Activated B cell treated with CpG ODN at 0.5 μM for 24 hours (primary cell): ENCODE results near the gene TMEM69. TPM values are rescaled to one million over a fixed set of nuclear protein-coding genes. Genes with fewer than 3 reads are reported as not detected.

Experiments used
- ATAC-seq: fragments of 200-7000 bp; cut with Tn5 transposase; one replicate; pipeline ENCODE4 v1.10.0; 2021; ENCODE audit warnings: low read depth, mild to moderate bottlenecking, moderate library complexity
- CTCF ChIA-PET: fragments of 350-600 bp; sonication (Branson Sonifier 250); formaldehyde crosslinking; loops from one replicate; lab custom pipeline; 2021; ENCODE audit warnings: antibody characterized with exemption; lab: Charles Lee
- POLR2A ChIA-PET: fragments of 350-600 bp; sonication (Branson Sonifier 250); formaldehyde crosslinking; loops from one replicate; lab custom pipeline; 2021; ENCODE audit warnings: antibody characterized with exemption; lab: Charles Lee
- DNase-seq: peaks from one replicate; pipeline ENCODE4 v3.0.0; 2022
- H3K27ac Mint-ChIP-seq: one replicate; pipeline ENCODE4 v1.8.0; 2020; ENCODE audit warnings: mixed read lengths
- H3K27me3 Mint-ChIP-seq: one replicate; pipeline ENCODE4 v1.8.0; 2021; ENCODE audit warnings: mixed read lengths
- H3K36me3 Mint-ChIP-seq: one replicate; pipeline ENCODE4 v1.8.0; 2021; ENCODE audit warnings: low read depth, mixed read lengths
- H3K4me1 Mint-ChIP-seq: one replicate; pipeline ENCODE4 v1.8.0; 2021; ENCODE audit warnings: mixed read lengths
- H3K4me3 Mint-ChIP-seq: one replicate; pipeline ENCODE4 v1.8.0; 2020; ENCODE audit warnings: mild to moderate bottlenecking, mixed read lengths
- H3K9me3 Mint-ChIP-seq: one replicate; pipeline ENCODE4 v1.8.0; 2020; ENCODE audit warnings: mixed read lengths
- CTCF ChIP-seq: fragments of 200-600 bp; IDR thresholded peaks from one replicate; pipeline ENCODE4 v1.8.0; 2022; ENCODE audit warnings: antibody characterized with exemption, mild to moderate bottlenecking
- intact Hi-C: fragments of 100-400 bp; cut with micrococcal nuclease; formaldehyde crosslinking; loops from one replicate; pipeline ENCODE4 v1.15.1; 2024
- total RNA-seq: library from RNA; stranded (reverse); gene quantifications from 2 replicates; pipeline ENCODE4 v1.2.3, GENCODE V29; 2022

TMEM69 gene
- total RNA-seq, 1 donor from 2014 or later: 26.6 TPM

- intact Hi-C loops: no loop called here
- ATAC-seq: no peak
- TF ChIP-seq CTCF: no peak
- DNase-seq: no peak
- no peaks in the 10 kb centered on the region for H3K9me3 Mint-ChIP-seq
- H3K4me1 Mint-ChIP-seq: peaks cover 27% of the 10 kb centered on the region
- ChIA-PET POLR2A (interaction anchor here (0.5 to 0.6 kb wide), 2 partner anchors 54 to 100 kb away, joined by 3 to 7 read pairs; no protein-coding TSS in a partner anchor), CTCF (no interaction called here)
- H3K27me3 Mint-ChIP-seq: no peaks in the 10 kb centered on the region
- peaks cover 62% of the 10 kb centered on the region for H3K36me3 Mint-ChIP-seq
- no peak overlapping the region for H3K4me3 Mint-ChIP-seq
- H3K27ac Mint-ChIP-seq: no peak overlapping the region
These were observed 40.5 kb upstream of the TMEM69 start for GRCh38 chr1:45647248-45648021.

GRCh38 chr1:45654540-45655280 lies 33.3 kb upstream of the TMEM69 start:
- CTCF ChIA-PET: no interaction called here
- H3K36me3 Mint-ChIP-seq: peaks cover 89% of the 10 kb centered on the region
- no peaks in the 10 kb centered on the region for H3K27me3 Mint-ChIP-seq
- no peak for ATAC-seq
- no peak for TF ChIP-seq CTCF
- H3K9me3 Mint-ChIP-seq: no peaks in the 10 kb centered on the region
- intact Hi-C loops: no loop called here
- no peak overlapping the region for H3K27ac Mint-ChIP-seq
- H3K4me1 Mint-ChIP-seq: no peaks in the 10 kb centered on the region
- no peak for DNase-seq
- POLR2A ChIA-PET: no interaction called here
- H3K4me3 Mint-ChIP-seq: no peak overlapping the region

- TF ChIP-seq CTCF: no peak
- no peaks in the 10 kb centered on the region for H3K4me1 Mint-ChIP-seq
- H3K27ac Mint-ChIP-seq: no peak overlapping the region
- ChIA-PET POLR2A (interaction anchor here (0.6 to 0.7 kb wide), 3 partner anchors 298 to 525 kb away, joined by 3 to 5 read pairs (median 4); no protein-coding TSS in a partner anchor), CTCF (no interaction called here)
- intact Hi-C loops: no loop called here
- H3K36me3 Mint-ChIP-seq: peaks cover 83% of the 10 kb centered on the region
- no peaks in the 10 kb centered on the region for H3K27me3 Mint-ChIP-seq
- no peak overlapping the region for H3K4me3 Mint-ChIP-seq
- DNase-seq: no peak
- H3K9me3 Mint-ChIP-seq: no peaks in the 10 kb centered on the region
- no peak for ATAC-seq
These were observed 31.3 kb upstream of the TMEM69 start for GRCh38 chr1:45656573-45657226.

GRCh38 chr1:45658171-45658570 lies 29.8 kb upstream of the TMEM69 start:
- CTCF ChIA-PET: no interaction called here
- H3K27ac Mint-ChIP-seq: no peak overlapping the region
- intact Hi-C loops: no loop called here
- H3K4me3 Mint-ChIP-seq: no peak overlapping the region
- peaks cover 2% of the 10 kb centered on the region for H3K4me1 Mint-ChIP-seq
- DNase-seq (no peak), ATAC-seq (no peak)
- no peaks in the 10 kb centered on the region for H3K27me3 Mint-ChIP-seq
- TF ChIP-seq CTCF: no peak
- POLR2A ChIA-PET: interaction anchor here (0.6 kb wide), 1 partner anchor 89 kb away, joined by 4 read pairs; no protein-coding TSS in a partner anchor
- H3K9me3 Mint-ChIP-seq: no peaks in the 10 kb centered on the region
- peaks cover 76% of the 10 kb centered on the region for H3K36me3 Mint-ChIP-seq

GRCh38 chr1:45659222-45659621 lies 28.8 kb upstream of the TMEM69 start:
- H3K9me3 Mint-ChIP-seq: no peaks in the 10 kb centered on the region
- ATAC-seq (no peak), DNase-seq (no peak)
- TF ChIP-seq CTCF: no peak
- H3K27me3 Mint-ChIP-seq: no peaks in the 10 kb centered on the region
- H3K4me1 Mint-ChIP-seq: peaks cover 5% of the 10 kb centered on the region
- H3K36me3 Mint-ChIP-seq: peaks cover 77% of the 10 kb centered on the region
- H3K4me3 Mint-ChIP-seq: no peak overlapping the region
- H3K27ac Mint-ChIP-seq: no peak overlapping the region
- intact Hi-C loops: no loop called here
- POLR2A ChIA-PET: no interaction called here
- CTCF ChIA-PET: no interaction called here
